HepG2 (cell line): Measurements from ENCODE around the gene WFDC12. TPM values are rescaled to one million over a fixed set of nuclear protein-coding genes. Genes with fewer than 3 reads are reported as not detected.
A peak's percentile ranks its signal among the peaks of the same experiment; 100 is the strongest.

Source experiments
- CBX1 ChIP-seq: IDR thresholded peaks from one replicate; pipeline ENCODE4 v1.6.1; 2016; ENCODE audit warnings: antibody characterized with exemption, low read depth
- FOXP1 ChIP-seq, 2 experiments: fragments of 450-650 bp in 1 of 2; IDR thresholded peaks; 2 replicates each; pipeline ENCODE4 v1.6.1; 2017 to 2018; ENCODE audit warnings: antibody characterized with exemption in 1 of 2
- GZF1 ChIP-seq: sonication (generic); formaldehyde crosslinking; IDR thresholded peaks from 2 replicates; pipeline ENCODE4 v1.5.1; 2020; ENCODE audit warnings: mild to moderate bottlenecking, missing genetic modification reagents
- KAT2B ChIP-seq: fragments of 150-350 bp; IDR thresholded peaks from 2 replicates; pipeline ENCODE4 v1.6.1; 2014; ENCODE audit warnings: low read depth, low read length, borderline replicate concordance
- KDM2A ChIP-seq: sonication (generic); formaldehyde crosslinking; IDR thresholded peaks from 2 replicates; pipeline ENCODE4 v1.4.0; 2020; ENCODE audit warnings: low read depth, missing genetic modification reagents, borderline replicate concordance
- MAF1 ChIP-seq: sonication (generic); formaldehyde crosslinking; IDR thresholded peaks from 2 replicates; pipeline ENCODE4 v1.5.0; 2020; ENCODE audit warnings: missing genetic modification reagents, borderline replicate concordance
- MEIS1 ChIP-seq: sonication (generic); formaldehyde crosslinking; IDR thresholded peaks from 2 replicates; pipeline ENCODE4 v1.9.0; 2021; ENCODE audit warnings: mild to moderate bottlenecking, missing genetic modification reagents, moderate library complexity, borderline replicate concordance
- MIXL1 ChIP-seq: IDR thresholded peaks from 2 replicates; pipeline ENCODE4 v1.6.1; 2016
- SP2 ChIP-seq: sonication (generic); formaldehyde crosslinking; IDR thresholded peaks from 2 replicates; pipeline ENCODE4 v1.5.1; 2020; ENCODE audit warnings: mild to moderate bottlenecking, missing genetic modification reagents
- ZNF24 ChIP-seq: fragments of 450-650 bp; IDR thresholded peaks from 2 replicates; pipeline ENCODE4 v1.6.1; 2017; ENCODE audit warnings: antibody characterized with exemption, mild to moderate bottlenecking
- ZNF33B ChIP-seq: sonication (generic); formaldehyde crosslinking; IDR thresholded peaks from 2 replicates; pipeline ENCODE4 v1.5.1; 2020; ENCODE audit warnings: mild to moderate bottlenecking, missing genetic modification reagents
- ZNF432 ChIP-seq: sonication (generic); formaldehyde crosslinking; IDR thresholded peaks from 2 replicates; pipeline ENCODE4 v1.5.0; 2020; ENCODE audit warnings: missing genetic modification reagents, mild to moderate bottlenecking, borderline replicate concordance
- ZNF552 ChIP-seq: sonication (generic); formaldehyde crosslinking; IDR thresholded peaks from 2 replicates; pipeline ENCODE4 v1.9.0; 2022; ENCODE audit warnings: missing genetic modification reagents, mild to moderate bottlenecking, borderline replicate concordance
- ZNF678 ChIP-seq: sonication (generic); formaldehyde crosslinking; IDR thresholded peaks from 2 replicates; pipeline ENCODE4 v1.4.0; 2020; ENCODE audit warnings: mild to moderate bottlenecking, missing genetic modification reagents
- ZNF720 ChIP-seq: sonication (generic); formaldehyde crosslinking; IDR thresholded peaks from 2 replicates; pipeline ENCODE4 v1.4.0; 2020; ENCODE audit warnings: missing genetic modification reagents
- ZNF891 ChIP-seq: sonication (generic); formaldehyde crosslinking; IDR thresholded peaks from 2 replicates; pipeline ENCODE4 v1.5.0; 2020; ENCODE audit warnings: mild to moderate bottlenecking, missing genetic modification reagents
- polyA plus RNA-seq, 8 experiments: library from polyadenylated mRNA; depleted of rRNA in 3 of 8; stranded (reverse) in 7 of 8; unstranded in 1 of 8; fragments of >200 nt; fragmentation: Illumina TruSeq in 4 of 8; extraction: Trizol in 4 of 8; gene quantifications; 2 replicates each; pipeline versions ENCODE4 v1.2.1 to v1.2.3, GENCODE V29; 2011 to 2016; ENCODE audit warnings: low read depth in 4 of 8, missing spikeins in 1 of 8, mixed read lengths in 1 of 8; ENCODE audit not compliant: insufficient read depth in 1 of 8
- total RNA-seq, 5 experiments: library from RNA; depleted of rRNA; stranded (reverse); fragments of >200 nt; fragmentation: Illumina TruSeq; extraction: Trizol; gene quantifications; 2 replicates each; pipeline ENCODE4 v1.2.3, GENCODE V29; 2016; ENCODE audit warnings: low read depth in 1 of 5
- TF ChIP-seq, protein P1 (sequence below): sonication (generic); formaldehyde crosslinking; IDR thresholded peaks from 2 replicates; pipeline ENCODE4 v1.9.0; 2021; ENCODE audit warnings: mild to moderate bottlenecking, missing genetic modification reagents
- TF ChIP-seq, protein P2 (sequence below): sonication (generic); formaldehyde crosslinking; IDR thresholded peaks from 2 replicates; pipeline ENCODE4 v1.8.1; 2023; ENCODE audit warnings: mild to moderate bottlenecking, missing genetic modification reagents, borderline replicate concordance
- TF ChIP-seq, protein P3 (sequence below): sonication (generic); formaldehyde crosslinking; IDR thresholded peaks from 2 replicates; pipeline ENCODE4 v1.4.0; 2020; ENCODE audit warnings: missing genetic modification reagents
- TF ChIP-seq, protein P4 (sequence below): IDR thresholded peaks from 2 replicates; pipeline ENCODE4 v1.6.1; 2016

The WFDC12 gene
- total and polyA plus RNA-seq, 2 of the 13 experiments (the other 11 are each of a cell fraction or from before 2014, with no cell fraction given) = not detected

DNA sequence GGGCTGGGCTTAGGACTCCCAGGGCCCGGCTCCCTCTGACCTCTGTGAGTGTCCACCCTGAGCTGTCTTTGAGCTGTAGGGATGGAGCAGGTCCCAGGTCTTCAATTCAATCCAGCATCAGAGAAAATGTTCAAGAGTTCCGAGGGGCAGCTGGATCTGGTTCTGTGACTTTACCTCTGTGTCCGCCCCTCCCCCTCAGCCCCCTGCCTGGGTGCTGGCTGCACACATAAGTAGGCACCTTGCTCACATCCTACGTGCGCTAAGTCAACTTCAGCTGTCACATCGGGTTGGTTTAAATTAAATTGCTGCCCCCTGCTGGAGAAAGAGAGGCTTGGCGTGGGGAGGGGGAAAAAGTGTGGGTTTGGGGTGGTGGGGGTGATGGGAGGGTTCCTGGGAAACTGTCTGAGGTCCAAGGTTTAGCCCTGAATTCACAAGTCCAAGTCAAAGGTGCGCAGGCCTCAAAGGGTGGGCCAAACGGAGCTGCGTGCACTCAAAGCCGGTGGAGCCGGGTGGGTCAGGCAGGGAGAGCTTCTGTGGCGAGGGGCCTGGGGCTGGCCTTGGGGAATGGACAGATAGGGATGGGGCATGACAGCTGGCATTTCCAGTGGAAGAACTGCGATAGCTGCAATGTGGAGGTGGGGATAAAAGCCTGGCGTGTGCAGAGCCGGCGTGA lies 12.3 kb downstream of the WFDC12 start (continued):
- TF ChIP-seq, protein P1, sequence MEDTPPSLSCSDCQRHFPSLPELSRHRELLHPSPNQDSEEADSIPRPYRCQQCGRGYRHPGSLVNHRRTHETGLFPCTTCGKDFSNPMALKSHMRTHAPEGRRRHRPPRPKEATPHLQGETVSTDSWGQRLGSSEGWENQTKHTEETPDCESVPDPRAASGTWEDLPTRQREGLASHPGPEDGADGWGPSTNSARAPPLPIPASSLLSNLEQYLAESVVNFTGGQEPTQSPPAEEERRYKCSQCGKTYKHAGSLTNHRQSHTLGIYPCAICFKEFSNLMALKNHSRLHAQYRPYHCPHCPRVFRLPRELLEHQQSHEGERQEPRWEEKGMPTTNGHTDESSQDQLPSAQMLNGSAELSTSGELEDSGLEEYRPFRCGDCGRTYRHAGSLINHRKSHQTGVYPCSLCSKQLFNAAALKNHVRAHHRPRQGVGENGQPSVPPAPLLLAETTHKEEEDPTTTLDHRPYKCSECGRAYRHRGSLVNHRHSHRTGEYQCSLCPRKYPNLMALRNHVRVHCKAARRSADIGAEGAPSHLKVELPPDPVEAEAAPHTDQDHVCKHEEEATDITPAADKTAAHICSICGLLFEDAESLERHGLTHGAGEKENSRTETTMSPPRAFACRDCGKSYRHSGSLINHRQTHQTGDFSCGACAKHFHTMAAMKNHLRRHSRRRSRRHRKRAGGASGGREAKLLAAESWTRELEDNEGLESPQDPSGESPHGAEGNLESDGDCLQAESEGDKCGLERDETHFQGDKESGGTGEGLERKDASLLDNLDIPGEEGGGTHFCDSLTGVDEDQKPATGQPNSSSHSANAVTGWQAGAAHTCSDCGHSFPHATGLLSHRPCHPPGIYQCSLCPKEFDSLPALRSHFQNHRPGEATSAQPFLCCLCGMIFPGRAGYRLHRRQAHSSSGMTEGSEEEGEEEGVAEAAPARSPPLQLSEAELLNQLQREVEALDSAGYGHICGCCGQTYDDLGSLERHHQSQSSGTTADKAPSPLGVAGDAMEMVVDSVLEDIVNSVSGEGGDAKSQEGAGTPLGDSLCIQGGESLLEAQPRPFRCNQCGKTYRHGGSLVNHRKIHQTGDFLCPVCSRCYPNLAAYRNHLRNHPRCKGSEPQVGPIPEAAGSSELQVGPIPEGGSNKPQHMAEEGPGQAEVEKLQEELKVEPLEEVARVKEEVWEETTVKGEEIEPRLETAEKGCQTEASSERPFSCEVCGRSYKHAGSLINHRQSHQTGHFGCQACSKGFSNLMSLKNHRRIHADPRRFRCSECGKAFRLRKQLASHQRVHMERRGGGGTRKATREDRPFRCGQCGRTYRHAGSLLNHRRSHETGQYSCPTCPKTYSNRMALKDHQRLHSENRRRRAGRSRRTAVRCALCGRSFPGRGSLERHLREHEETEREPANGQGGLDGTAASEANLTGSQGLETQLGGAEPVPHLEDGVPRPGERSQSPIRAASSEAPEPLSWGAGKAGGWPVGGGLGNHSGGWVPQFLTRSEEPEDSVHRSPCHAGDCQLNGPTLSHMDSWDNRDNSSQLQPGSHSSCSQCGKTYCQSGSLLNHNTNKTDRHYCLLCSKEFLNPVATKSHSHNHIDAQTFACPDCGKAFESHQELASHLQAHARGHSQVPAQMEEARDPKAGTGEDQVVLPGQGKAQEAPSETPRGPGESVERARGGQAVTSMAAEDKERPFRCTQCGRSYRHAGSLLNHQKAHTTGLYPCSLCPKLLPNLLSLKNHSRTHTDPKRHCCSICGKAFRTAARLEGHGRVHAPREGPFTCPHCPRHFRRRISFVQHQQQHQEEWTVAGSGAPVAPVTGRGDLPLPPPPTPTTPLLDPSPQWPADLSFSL (CRISPR knock-in tag) = no peak
- TF ChIP-seq ZNF552 (CRISPR knock-in tag) (no peak), SP2 (CRISPR knock-in tag) (no peak), ZNF678 (CRISPR knock-in tag) (no peak), KDM2A (CRISPR knock-in tag) (no peak), MEIS1 (CRISPR knock-in tag) (no peak), MAF1 (CRISPR knock-in tag) (no peak), ZNF432 (CRISPR knock-in tag) (no peak), GZF1 (no peak), MIXL1 (CRISPR knock-in tag) (0 out of 2 replicates have a peak, but pooled peaks have one; percentile 44), CBX1 (no peak), ZNF24 (no peak), ZNF720 (CRISPR knock-in tag) (no peak), FOXP1 (IDR thresholded peaks at IDR 0.05) (no peak), FOXP1 (CRISPR knock-in tag; IDR thresholded peaks at IDR 0.05) (no peak), ZNF33B (no peak), KAT2B (no peak), ZNF891 (CRISPR knock-in tag) (peak; percentile 18; the same call in 1 of the 2 replicates)
- TF ChIP-seq, protein P2, sequence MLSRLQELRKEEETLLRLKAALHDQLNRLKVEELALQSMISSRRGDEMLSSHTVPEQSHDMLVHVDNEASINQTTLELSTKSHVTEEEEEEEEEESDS (CRISPR knock-in tag) = no peak
- TF ChIP-seq, protein P3, sequence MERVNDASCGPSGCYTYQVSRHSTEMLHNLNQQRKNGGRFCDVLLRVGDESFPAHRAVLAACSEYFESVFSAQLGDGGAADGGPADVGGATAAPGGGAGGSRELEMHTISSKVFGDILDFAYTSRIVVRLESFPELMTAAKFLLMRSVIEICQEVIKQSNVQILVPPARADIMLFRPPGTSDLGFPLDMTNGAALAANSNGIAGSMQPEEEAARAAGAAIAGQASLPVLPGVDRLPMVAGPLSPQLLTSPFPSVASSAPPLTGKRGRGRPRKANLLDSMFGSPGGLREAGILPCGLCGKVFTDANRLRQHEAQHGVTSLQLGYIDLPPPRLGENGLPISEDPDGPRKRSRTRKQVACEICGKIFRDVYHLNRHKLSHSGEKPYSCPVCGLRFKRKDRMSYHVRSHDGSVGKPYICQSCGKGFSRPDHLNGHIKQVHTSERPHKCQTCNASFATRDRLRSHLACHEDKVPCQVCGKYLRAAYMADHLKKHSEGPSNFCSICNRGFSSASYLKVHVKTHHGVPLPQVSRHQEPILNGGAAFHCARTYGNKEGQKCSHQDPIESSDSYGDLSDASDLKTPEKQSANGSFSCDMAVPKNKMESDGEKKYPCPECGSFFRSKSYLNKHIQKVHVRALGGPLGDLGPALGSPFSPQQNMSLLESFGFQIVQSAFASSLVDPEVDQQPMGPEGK (CRISPR knock-in tag) = peak; percentile 87
- TF ChIP-seq, protein P4, sequence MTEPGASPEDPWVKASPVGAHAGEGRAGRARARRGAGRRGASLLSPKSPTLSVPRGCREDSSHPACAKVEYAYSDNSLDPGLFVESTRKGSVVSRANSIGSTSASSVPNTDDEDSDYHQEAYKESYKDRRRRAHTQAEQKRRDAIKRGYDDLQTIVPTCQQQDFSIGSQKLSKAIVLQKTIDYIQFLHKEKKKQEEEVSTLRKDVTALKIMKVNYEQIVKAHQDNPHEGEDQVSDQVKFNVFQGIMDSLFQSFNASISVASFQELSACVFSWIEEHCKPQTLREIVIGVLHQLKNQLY = no peak
